Measurements from ENCODE around the gene MRPS18A. TPM values are rescaled to one million over a fixed set of nuclear protein-coding genes. Genes with fewer than 3 reads are reported as not detected.
A peak's percentile ranks its signal among the peaks of the same experiment; 100 is the strongest.

MRPS18A gene
- total RNA-seq, 1 donor from 2014 or later: 45.1 TPM

GRCh38 chr6:43713643-43714310, 26.2 kb upstream of the MRPS18A start:
- intact Hi-C loops (cut with micrococcal nuclease): no loop called here
- Mint-ChIP-seq H3K27me3 (ENCODE audit: low read depth) (peaks cover 15% of the 10 kb centered on the region), H3K4me1 (ENCODE audit: low read depth) (peaks cover 17% of the 10 kb centered on the region), H3K9me3 (no peaks in the 10 kb centered on the region), H3K36me3 (ENCODE audit: low read depth) (no peaks in the 10 kb centered on the region), H3K4me3 (ENCODE audit: low read depth) (no peak overlapping the region), H3K27ac (no peak overlapping the region)
- no peak for DNase-seq (ENCODE audit: low spot score)

- H3K27me3 Mint-ChIP-seq (ENCODE audit: low read depth): peaks cover 15% of the 10 kb centered on the region
- DNase-seq (ENCODE audit: low spot score): no peak
- H3K4me3 Mint-ChIP-seq (ENCODE audit: low read depth): no peak overlapping the region
- no peaks in the 10 kb centered on the region for H3K9me3 Mint-ChIP-seq
- intact Hi-C loops (cut with micrococcal nuclease): no loop called here
- H3K36me3 Mint-ChIP-seq (ENCODE audit: low read depth): no peaks in the 10 kb centered on the region
- no peak overlapping the region for H3K27ac Mint-ChIP-seq
- peaks cover 17% of the 10 kb centered on the region for H3K4me1 Mint-ChIP-seq (ENCODE audit: low read depth)
Measured at GRCh38 chr6:43712579-43712978, 25.0 kb upstream of the MRPS18A start.

GRCh38 chr6:43710576-43710975, 23.0 kb upstream of the MRPS18A start:
- Mint-ChIP-seq H3K27ac (no peak overlapping the region), H3K27me3 (ENCODE audit: low read depth) (peaks cover 22% of the 10 kb centered on the region), H3K4me3 (ENCODE audit: low read depth) (no peak overlapping the region), H3K36me3 (ENCODE audit: low read depth) (no peaks in the 10 kb centered on the region), H3K4me1 (ENCODE audit: low read depth) (peaks cover 25% of the 10 kb centered on the region), H3K9me3 (no peaks in the 10 kb centered on the region)
- DNase-seq (ENCODE audit: low spot score): no peak
- intact Hi-C loops (cut with micrococcal nuclease): no loop called here

GRCh38 chr6:43709654-43710303, 22.2 kb upstream of the MRPS18A start:
- Mint-ChIP-seq H3K9me3 (no peaks in the 10 kb centered on the region), H3K4me3 (ENCODE audit: low read depth) (no peak overlapping the region), H3K27ac (no peak overlapping the region), H3K36me3 (ENCODE audit: low read depth) (no peaks in the 10 kb centered on the region), H3K27me3 (ENCODE audit: low read depth) (peaks cover 22% of the 10 kb centered on the region), H3K4me1 (ENCODE audit: low read depth) (peaks cover 27% of the 10 kb centered on the region)
- DNase-seq (ENCODE audit: low spot score): no peak
- intact Hi-C loops (cut with micrococcal nuclease): loop anchor here (2.0 to 5.0 kb wide), 2 partner anchors 21 to 37 kb away; no protein-coding TSS in a partner anchor

- DNase-seq (ENCODE audit: low spot score): no peak
- no peaks in the 10 kb centered on the region for H3K9me3 Mint-ChIP-seq
- H3K27me3 Mint-ChIP-seq (ENCODE audit: low read depth): peaks cover 24% of the 10 kb centered on the region
- H3K4me3 Mint-ChIP-seq (ENCODE audit: low read depth): no peak overlapping the region
- peaks cover 29% of the 10 kb centered on the region for H3K4me1 Mint-ChIP-seq (ENCODE audit: low read depth)
- intact Hi-C loops (cut with micrococcal nuclease): loop anchor here (2.0 to 5.0 kb wide), 2 partner anchors 20 to 37 kb away; no protein-coding TSS in a partner anchor
- no peaks in the 10 kb centered on the region for H3K36me3 Mint-ChIP-seq (ENCODE audit: low read depth)
- H3K27ac Mint-ChIP-seq: peak overlapping the region; percentile 18
Measured at GRCh38 chr6:43708860-43709653, 21.5 kb upstream of the MRPS18A start.

- Mint-ChIP-seq H3K4me1 (ENCODE audit: low read depth) (peaks cover 24% of the 10 kb centered on the region), H3K4me3 (ENCODE audit: low read depth) (no peak overlapping the region), H3K36me3 (ENCODE audit: low read depth) (no peaks in the 10 kb centered on the region), H3K9me3 (no peaks in the 10 kb centered on the region), H3K27ac (no peak overlapping the region), H3K27me3 (ENCODE audit: low read depth) (peaks cover 24% of the 10 kb centered on the region)
- intact Hi-C loops (cut with micrococcal nuclease): loop anchor here (2.0 to 5.0 kb wide), 2 partner anchors 19 to 35 kb away; no protein-coding TSS in a partner anchor
- DNase-seq (ENCODE audit: low spot score): no peak
Measured at GRCh38 chr6:43707767-43708166, 20.2 kb upstream of the MRPS18A start.

GRCh38 chr6:43707269-43707668, 19.7 kb upstream of the MRPS18A start:
- Mint-ChIP-seq H3K27me3 (ENCODE audit: low read depth) (peaks cover 24% of the 10 kb centered on the region), H3K27ac (no peak overlapping the region), H3K9me3 (no peaks in the 10 kb centered on the region), H3K4me1 (ENCODE audit: low read depth) (peaks cover 24% of the 10 kb centered on the region), H3K4me3 (ENCODE audit: low read depth) (no peak overlapping the region), H3K36me3 (ENCODE audit: low read depth) (no peaks in the 10 kb centered on the region)
- DNase-seq (ENCODE audit: low spot score): no peak
- intact Hi-C loops (cut with micrococcal nuclease): loop anchor here (5.0 kb wide), 1 partner anchor 35 kb away; no protein-coding TSS in a partner anchor

GRCh38 chr6:43706788-43707187, 19.2 kb upstream of the MRPS18A start:
- DNase-seq (ENCODE audit: low spot score): no peak
- H3K4me1 Mint-ChIP-seq (ENCODE audit: low read depth): peaks cover 24% of the 10 kb centered on the region
- intact Hi-C loops (cut with micrococcal nuclease): loop anchor here (5.0 kb wide), 1 partner anchor 34 kb away; no protein-coding TSS in a partner anchor
- peaks cover 22% of the 10 kb centered on the region for H3K27me3 Mint-ChIP-seq (ENCODE audit: low read depth)
- H3K36me3 Mint-ChIP-seq (ENCODE audit: low read depth): no peaks in the 10 kb centered on the region
- no peak overlapping the region for H3K27ac Mint-ChIP-seq
- H3K9me3 Mint-ChIP-seq: no peaks in the 10 kb centered on the region
- no peak overlapping the region for H3K4me3 Mint-ChIP-seq (ENCODE audit: low read depth)

GRCh38 chr6:43705996-43706395, 18.4 kb upstream of the MRPS18A start:
- no peak overlapping the region for H3K4me3 Mint-ChIP-seq (ENCODE audit: low read depth)
- H3K36me3 Mint-ChIP-seq (ENCODE audit: low read depth): no peaks in the 10 kb centered on the region
- no peaks in the 10 kb centered on the region for H3K9me3 Mint-ChIP-seq
- peaks cover 18% of the 10 kb centered on the region for H3K27me3 Mint-ChIP-seq (ENCODE audit: low read depth)
- intact Hi-C loops (cut with micrococcal nuclease): loop anchor here (5.0 kb wide), 1 partner anchor 34 kb away; no protein-coding TSS in a partner anchor
- DNase-seq (ENCODE audit: low spot score): no peak
- H3K4me1 Mint-ChIP-seq (ENCODE audit: low read depth): peaks cover 23% of the 10 kb centered on the region
- no peak overlapping the region for H3K27ac Mint-ChIP-seq

GRCh38 chr6:43703512-43704429, 16.2 kb upstream of the MRPS18A start:
- DNase-seq (ENCODE audit: low spot score): no peak
- H3K27me3 Mint-ChIP-seq (ENCODE audit: low read depth): peaks cover 19% of the 10 kb centered on the region
- intact Hi-C loops (cut with micrococcal nuclease): no loop called here

GRCh38 chr6:43702534-43703440, 15.2 kb upstream of the MRPS18A start:
- H3K27ac Mint-ChIP-seq: no peak overlapping the region
- peaks cover 12% of the 10 kb centered on the region for H3K4me1 Mint-ChIP-seq (ENCODE audit: low read depth)
- DNase-seq (ENCODE audit: low spot score): no peak
- no peaks in the 10 kb centered on the region for H3K36me3 Mint-ChIP-seq (ENCODE audit: low read depth)
- peaks cover 26% of the 10 kb centered on the region for H3K27me3 Mint-ChIP-seq (ENCODE audit: low read depth)
- intact Hi-C loops (cut with micrococcal nuclease): no loop called here
- no peaks in the 10 kb centered on the region for H3K9me3 Mint-ChIP-seq
- no peak overlapping the region for H3K4me3 Mint-ChIP-seq (ENCODE audit: low read depth)

More at GRCh38 chr6:43703512-43704429, 16.2 kb upstream of the MRPS18A start:
- Mint-ChIP-seq H3K36me3 (ENCODE audit: low read depth) (no peaks in the 10 kb centered on the region), H3K27ac (no peak overlapping the region), H3K9me3 (no peaks in the 10 kb centered on the region), H3K4me3 (ENCODE audit: low read depth) (no peak overlapping the region), H3K4me1 (ENCODE audit: low read depth) (peaks cover 12% of the 10 kb centered on the region)

Data from activated T-helper 2 cell treated with anti-CD3 and anti-CD28 coated beads, Interferon-gamma antibody, Interleukin-2, Interleukin-4, amounts not matched to agents 10 μg/mL and 5 μg/mL and 100 μg/mL, durations not matched to agents 14 hours and 24 hours and 36 hours (primary cell).